Colonic mucosa (tissue), 4 donors: ENCODE data around the gene SORCS3. TPM values are rescaled to one million over a fixed set of nuclear protein-coding genes. Genes with fewer than 3 reads are reported as not detected.

Experiments
- DNase-seq: peaks from one replicate; pipeline ENCODE4 v3.0.0-alpha.2; 2020
- H3K27ac ChIP-seq: fragments of 200-600 bp; one replicate; pipeline ENCODE4 v1.8.0; 2021
- H3K27me3 ChIP-seq: fragments of 200-600 bp; one replicate; pipeline ENCODE4 v1.8.0; 2021
- H3K36me3 ChIP-seq: fragments of 200-600 bp; one replicate; pipeline ENCODE4 v1.8.0; 2021
- H3K4me1 ChIP-seq: fragments of 200-600 bp; one replicate; pipeline ENCODE4 v1.8.0; 2021; ENCODE audit warnings: mild to moderate bottlenecking
- H3K4me3 ChIP-seq: fragments of 200-600 bp; one replicate; pipeline ENCODE4 v1.8.0; 2021
- H3K9ac ChIP-seq, 2 donors: one replicate each; pipeline ENCODE4 v1.7.0; 2013; ENCODE audit warnings: control low read depth in 2 of 2, low read depth in 2 of 2, low read length in 2 of 2
- H3K9me3 ChIP-seq: fragments of 200-600 bp; one replicate; pipeline ENCODE4 v1.8.0; 2021
- CTCF ChIP-seq: fragments of 200-600 bp; IDR thresholded peaks from one replicate; pipeline ENCODE4 v1.8.0; 2022; ENCODE audit warnings: antibody characterized with exemption, mild to moderate bottlenecking
- intact Hi-C: fragments of 100-400 bp; cut with DNase I; formaldehyde crosslinking; loops from one replicate; pipeline ENCODE4 v1.14.1; 2022
- total RNA-seq, 2 donors: library from RNA; stranded (reverse); fragmentation: NEBNext Ultra II Directional in 1 of 2; extraction: Animal tissue kit (Norgen Biotek cat#: 25700) in 1 of 2; gene quantifications; one replicate each; pipeline ENCODE4 v1.2.1, GENCODE V29; 2021
- donor health status: healthy.
- donor health status: DM: no; HTN: no; CAD: no.
- donor health status: DM: no; HTN: no; CAD: no.

The SORCS3 gene
- total RNA-seq, 2 donors from 2014 or later, result 0.08 TPM; not detected in 1

DNA sequence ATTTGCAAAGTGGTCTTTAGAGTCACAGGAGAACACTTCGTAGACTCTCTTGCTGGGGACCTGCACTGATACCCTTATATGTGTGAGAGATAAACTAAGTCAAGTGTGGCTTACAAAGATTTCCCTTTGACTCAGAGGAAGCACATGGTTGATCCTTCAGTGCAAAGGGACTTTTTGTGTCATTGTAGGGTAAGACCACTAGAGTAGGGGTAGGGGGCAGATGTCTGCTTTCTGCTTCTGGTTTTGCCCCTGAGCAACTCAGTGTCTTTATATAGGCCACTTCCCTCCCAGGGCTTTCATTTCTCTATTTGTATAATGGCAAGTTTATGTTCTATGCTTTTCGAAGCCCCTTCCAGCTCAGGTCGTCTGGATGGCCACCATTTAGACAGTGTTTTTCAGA, 281.7 kb downstream of the SORCS3 start:
- intact Hi-C loops, result no loop called here
- Histone ChIP-seq H3K9ac (no peak overlapping the region), H3K4me1 (no peaks in the 10 kb centered on the region), H3K36me3 (no peaks in the 10 kb centered on the region), H3K27ac (no peak overlapping the region), H3K4me3 (no peak overlapping the region), H3K9me3 (no peaks in the 10 kb centered on the region), H3K27me3 (no peaks in the 10 kb centered on the region)
- DNase-seq, result no peak
- TF ChIP-seq CTCF, result no peak

GRCh38 chr10:104923501-104923900, 282.4 kb downstream of the SORCS3 start:
- H3K4me1 ChIP-seq, result no peaks in the 10 kb centered on the region
- H3K27me3 ChIP-seq, result no peaks in the 10 kb centered on the region
- intact Hi-C loops, result no loop called here
- no peaks in the 10 kb centered on the region for H3K36me3 ChIP-seq
- no peak for TF ChIP-seq CTCF
- no peaks in the 10 kb centered on the region for H3K9me3 ChIP-seq
- no peak overlapping the region for H3K4me3 ChIP-seq
- H3K27ac ChIP-seq, result no peak overlapping the region
- no peak overlapping the region for H3K9ac ChIP-seq
- no peak for DNase-seq

DNA sequence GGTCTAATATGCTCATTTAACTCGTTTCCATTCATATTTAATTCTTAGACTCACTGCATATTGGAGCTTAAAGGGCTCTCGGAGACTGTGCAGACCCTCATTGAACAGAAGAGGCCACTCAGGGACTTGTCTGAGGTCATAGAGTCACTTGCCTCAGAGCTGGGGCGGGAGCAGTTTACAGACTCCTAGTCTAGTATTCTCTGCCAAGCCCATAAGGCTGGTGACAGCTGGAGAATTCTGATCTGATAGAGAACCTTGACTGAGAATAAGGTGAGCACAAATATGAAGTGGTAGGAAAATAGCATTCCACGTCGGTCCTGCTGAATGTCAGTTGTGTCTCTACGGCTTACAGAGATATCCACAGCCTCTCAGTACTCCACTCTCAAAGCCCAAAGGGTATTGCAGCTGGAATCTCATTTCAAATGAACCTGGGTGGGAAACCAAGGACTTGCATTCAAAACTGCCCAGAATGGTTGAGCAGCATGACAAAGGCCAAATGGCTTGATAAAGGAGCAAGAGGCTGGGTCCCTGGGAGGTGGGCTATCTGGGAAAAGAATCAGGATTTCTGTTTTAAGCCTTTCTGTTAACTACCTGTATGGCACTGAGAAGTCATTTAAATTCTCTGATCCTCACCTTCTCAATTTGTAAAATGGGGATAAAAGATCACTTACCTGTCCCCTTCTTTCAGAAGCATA, 283.2 kb downstream of the SORCS3 start:
- Histone ChIP-seq H3K4me1 (no peaks in the 10 kb centered on the region), H3K27me3 (no peaks in the 10 kb centered on the region), H3K4me3 (no peak overlapping the region), H3K36me3 (no peaks in the 10 kb centered on the region), H3K27ac (no peak overlapping the region), H3K9me3 (no peaks in the 10 kb centered on the region), H3K9ac (no peak overlapping the region)
- TF ChIP-seq CTCF, result no peak
- intact Hi-C loops, result no loop called here
- DNase-seq, result no peak

DNA sequence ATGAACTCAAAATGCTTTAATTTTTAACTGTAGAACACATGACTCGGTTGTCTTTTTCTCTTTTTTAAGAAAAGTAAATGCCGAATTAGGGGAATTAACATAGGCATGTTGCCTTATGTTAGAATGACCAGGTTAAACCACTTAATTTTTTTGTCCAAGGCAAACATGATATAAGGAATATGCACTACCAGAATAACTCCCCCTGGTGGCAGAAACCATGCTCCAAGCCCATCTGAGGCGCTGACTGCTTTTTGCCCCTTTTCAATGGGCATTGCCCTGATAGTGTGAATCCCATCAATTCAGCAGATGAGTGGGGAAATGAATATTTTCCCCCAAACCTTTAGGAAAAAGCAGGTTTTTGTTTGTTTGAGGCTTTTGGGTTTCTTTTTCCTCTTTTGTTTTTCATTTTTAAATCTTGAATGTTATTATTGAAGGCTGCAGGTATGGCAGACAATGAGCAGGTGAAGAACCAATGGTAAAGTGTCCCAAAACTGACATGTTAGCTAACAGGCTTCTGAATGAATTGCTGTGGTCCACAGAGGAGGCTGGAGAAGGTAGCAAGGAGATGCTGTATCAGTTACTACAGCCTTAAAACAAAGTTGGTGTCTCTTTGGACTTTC, 284.3 kb downstream of the SORCS3 start:
- intact Hi-C loops, result no loop called here

GRCh38 chr10:104928734-104929133, 287.6 kb downstream of the SORCS3 start:
- no peaks in the 10 kb centered on the region for H3K4me1 ChIP-seq
- no peak overlapping the region for H3K4me3 ChIP-seq
- no peak for DNase-seq
- no peak overlapping the region for H3K9ac ChIP-seq
- H3K9me3 ChIP-seq, result no peaks in the 10 kb centered on the region
- TF ChIP-seq CTCF, result no peak
- no peaks in the 10 kb centered on the region for H3K36me3 ChIP-seq
- intact Hi-C loops, result no loop called here
- H3K27ac ChIP-seq, result no peak overlapping the region
- no peaks in the 10 kb centered on the region for H3K27me3 ChIP-seq

More for the DNA sequence above, 284.3 kb downstream of the SORCS3 start:
- Histone ChIP-seq H3K9ac (no peak overlapping the region), H3K36me3 (no peaks in the 10 kb centered on the region), H3K27ac (no peak overlapping the region), H3K4me3 (no peak overlapping the region), H3K9me3 (no peaks in the 10 kb centered on the region), H3K4me1 (no peaks in the 10 kb centered on the region), H3K27me3 (no peaks in the 10 kb centered on the region)
- TF ChIP-seq CTCF, result peak; percentile 56
- peak; percentile 25 for DNase-seq
